ENCODE results near the gene CPVL. TPM values are rescaled to one million over a fixed set of nuclear protein-coding genes. Genes with fewer than 3 reads are reported as not detected.

CPVL gene
- 0.13 TPM in 1 of 2 replicates, not detected in the other for total RNA-seq

DNA sequence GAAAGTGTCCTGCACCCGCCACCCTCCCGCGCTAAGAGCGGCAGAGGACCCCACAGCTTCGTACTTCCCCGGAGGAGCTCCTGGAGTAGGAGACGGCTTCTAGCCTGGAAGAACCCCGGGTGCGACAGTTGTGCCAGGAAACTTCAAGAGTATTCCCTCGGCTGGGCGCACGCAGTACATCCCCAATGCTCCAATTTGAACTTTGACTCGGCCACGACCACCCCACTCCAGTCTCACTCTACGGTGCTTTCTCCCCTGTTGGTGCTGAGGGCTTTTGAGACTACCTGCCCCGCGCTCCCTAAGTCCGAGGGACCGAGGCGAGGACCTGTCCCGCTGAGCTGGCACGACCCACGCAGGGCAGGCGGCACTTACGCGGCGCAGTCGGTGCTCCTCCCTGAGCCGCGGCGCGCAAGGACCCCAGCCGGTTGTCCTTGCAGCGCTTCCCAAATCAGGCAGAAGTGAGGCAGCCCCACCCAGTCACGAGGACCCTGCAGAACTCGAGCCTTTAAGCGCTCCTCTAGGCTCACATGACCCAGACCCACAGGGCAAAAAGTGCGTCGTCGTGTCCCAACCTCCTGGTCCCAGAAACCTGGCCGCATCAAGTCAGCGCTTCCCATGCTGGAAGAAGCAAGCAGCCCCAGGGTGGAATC, at the start of gene CPVL:
TSS of gene CPVL (minus strand) at position 481 of the 650 bp plus-strand sequence. CDS start 25,476 bp downstream, outside the sequence.

GRCh38 chr7:29194594-29195427, 48.5 kb upstream of the CPVL start, which contains the start of gene CHN2:
Gene CHN2, plus strand, starts transcription at chr7:29194775.

GRCh38 chr7:28958235-28958979, 187.9 kb downstream of the CPVL start, which contains the start of gene TRIL:
Gene TRIL, minus strand, starts transcription at chr7:28958330. Its CDS starts 284 bp downstream, at chr7:28958046.

Other genes starting within 250 kb of the CPVL start
- under 0.01 and 0.12 TPM in 2 replicates for gene TRIL, start 188.2 kb downstream of the CPVL start, total RNA-seq
- gene CHN2, start 48.2 kb upstream of the CPVL start, total RNA-seq: 0.26 TPM in 1 of 2 replicates, not detected in the other

All from aortic smooth muscle cell (primary cell).